Stomach (tissue), 9 donors: ENCODE data around the gene TRIM38. TPM values are rescaled to one million over a fixed set of nuclear protein-coding genes. Genes with fewer than 3 reads are reported as not detected.

Experiments
- DNase-seq, 2 donors: peaks; one replicate each; pipeline versions ENCODE4 v3.0.0 to v3.0.0-alpha.2; 2013 to 2019
- H3K27ac ChIP-seq, 5 donors: fragments of 200-600 bp in 4 of 5; sonication (generic) in 4 of 5; one replicate each; pipeline ENCODE4 v1.5.1; 2013 to 2019; ENCODE audit warnings: mild to moderate bottlenecking in 1 of 5, moderate library complexity in 1 of 5
- H3K27me3 ChIP-seq, 3 donors: fragments of 200-600 bp; sonication (generic); one replicate each; pipeline ENCODE4 v1.5.1; 2017 to 2019; ENCODE audit warnings: mixed run types in 1 of 3
- H3K36me3 ChIP-seq, 4 donors: fragments of 200-600 bp; sonication (generic); 1 replicate in 3 of 4; 2 replicates in 1 of 4; pipeline ENCODE4 v1.5.1; 2016 to 2019
- H3K4me1 ChIP-seq, 4 donors: fragments of 200-600 bp; sonication (generic); one replicate each; pipeline ENCODE4 v1.5.1; 2016 to 2019
- H3K4me3 ChIP-seq, 4 donors: fragments of 200-600 bp; sonication (generic) in 3 of 4; one replicate each; pipeline ENCODE4 v1.5.1; 2016 to 2019; ENCODE audit warnings: mild to moderate bottlenecking in 1 of 4
- H3K9me3 ChIP-seq, 4 donors: fragments of 200-600 bp; sonication (generic); one replicate each; pipeline ENCODE4 v1.5.1; 2016 to 2019
- CTCF ChIP-seq, 7 experiments: fragments of 450-650 bp in 4 of 7; fragments of 200-600 bp in 3 of 7; sonication (generic) in 3 of 7; IDR thresholded peaks; one replicate each; pipeline ENCODE4 v1.5.1; 2016 to 2019; ENCODE audit warnings: antibody characterized with exemption in 7 of 7, control low read depth in 2 of 7, mild to moderate bottlenecking in 1 of 7
- EP300 ChIP-seq: sonication (generic); formaldehyde crosslinking; IDR thresholded peaks from one replicate; pipeline ENCODE4 v1.6.1; 2017; ENCODE audit warnings: antibody characterized with exemption
- POLR2A ChIP-seq, 4 donors: fragments of 450-650 bp; IDR thresholded peaks; one replicate each; pipeline ENCODE4 v1.6.1; 2016; ENCODE audit warnings: antibody characterized with exemption in 4 of 4, control low read depth in 2 of 4, mild to moderate bottlenecking in 1 of 4, moderate library complexity in 1 of 4
- POLR2AphosphoS5 ChIP-seq, 3 donors: sonication (generic); formaldehyde crosslinking; IDR thresholded peaks; one replicate each; pipeline ENCODE4 v1.6.1; 2016; ENCODE audit warnings: antibody characterized with exemption in 3 of 3
- WGBS, 5 donors: extraction: QIAGEN DNeasy Blood & Tissue Kit in 3 of 5; methylation state at CpG; one replicate each; pipeline versions ENCODE4 v1.1.5 to v1.1.7; 2013 to 2018; 5-methylcytosine and 5-hydroxymethylcytosine counted together
- intact Hi-C: fragments of 100-400 bp; cut with DNase I; formaldehyde crosslinking; loops from one replicate; pipeline ENCODE4 v1.15.1; 2023; ENCODE audit warnings: low total_unique reads
- polyA plus RNA-seq, 3 donors: library from polyadenylated mRNA; stranded (reverse); fragments of 200-250 nt; gene quantifications; one replicate each; pipeline ENCODE4 v1.2.3, GENCODE V29; 2013
- total RNA-seq, 5 donors: library from RNA; depleted of rRNA; stranded (reverse); fragments of >200 nt; gene quantifications; one replicate each; pipeline versions ENCODE4 v1.1.0 to v1.2.3, GENCODE V29; 2014 to 2016
- donor health status: healthy with polysubstance abuse.
- donor health status: Bipolar disorder and iron deficiency.
- donor health status: healthy.

TRIM38 gene
- total and polyA plus RNA-seq, 8 donors, result 3.7 to 11.3 (median 6.0) TPM

GRCh38 chr6:25953733-25954132 lies 8.9 kb upstream of the TRIM38 start:
- no peak for DNase-seq
- 65 to 87% (median 74%) methylated on average over 3 of the region's 3 CpGs for WGBS, 5 donors
- Histone ChIP-seq H3K4me1 (no peaks in the 10 kb centered on the region), H3K36me3 (no peaks in the 10 kb centered on the region), H3K27me3 (no peaks in the 10 kb centered on the region), H3K9me3 (no peaks in the 10 kb centered on the region), H3K27ac (no peak overlapping the region), H3K4me3 (no peak overlapping the region)
- TF ChIP-seq EP300, result no peak
- TF ChIP-seq CTCF (IDR thresholded peaks at IDR 0.05), result no peak
- no peak for TF ChIP-seq POLR2A (IDR thresholded peaks at IDR 0.05)
- intact Hi-C loops, result no loop called here

GRCh38 chr6:25954756-25955155 lies 7.8 kb upstream of the TRIM38 start:
- no peaks in the 10 kb centered on the region for H3K27me3 ChIP-seq
- H3K27ac ChIP-seq, result no peak overlapping the region
- no peak overlapping the region for H3K4me3 ChIP-seq
- no peak for DNase-seq
- H3K4me1 ChIP-seq, result no peaks in the 10 kb centered on the region
- WGBS, 5 donors, result 0 to 82% (median 66%) methylated on average over 1 of the region's 1 CpG
- H3K9me3 ChIP-seq, result no peaks in the 10 kb centered on the region
- TF ChIP-seq CTCF (IDR thresholded peaks at IDR 0.05) (no peak), POLR2A (IDR thresholded peaks at IDR 0.05) (no peak), EP300 (no peak), POLR2AphosphoS5 (IDR thresholded peaks at IDR 0.05) (no peak)
- no peaks in the 10 kb centered on the region for H3K36me3 ChIP-seq
- intact Hi-C loops, result no loop called here

- H3K4me1 ChIP-seq, result no peaks in the 10 kb centered on the region
- TF ChIP-seq EP300 (no peak), CTCF (IDR thresholded peaks at IDR 0.05) (no peak), POLR2A (IDR thresholded peaks at IDR 0.05) (no peak), POLR2AphosphoS5 (IDR thresholded peaks at IDR 0.05) (no peak)
- intact Hi-C loops, result no loop called here
- H3K27ac ChIP-seq, result no peak overlapping the region
- WGBS, 5 donors, result 66 to 83% (median 67%) methylated on average over 3 of the region's 3 CpGs
- H3K27me3 ChIP-seq, result no peaks in the 10 kb centered on the region
- no peak for DNase-seq
- H3K4me3 ChIP-seq, result no peak overlapping the region
- H3K36me3 ChIP-seq, result no peaks in the 10 kb centered on the region
- peaks cover 0 to 7% (median 0%) of the 10 kb centered on the region in 4 donors for H3K9me3 ChIP-seq
Observed at GRCh38 chr6:25956226-25956625, 6.4 kb upstream of the TRIM38 start.

GRCh38 chr6:25958700-25959162 lies 3.9 kb upstream of the TRIM38 start:
- WGBS, 5 donors, result 63 to 80% (median 76%) methylated on average over 3 of the region's 3 CpGs
- H3K9me3 ChIP-seq, result peaks cover 0 to 7% (median 0%) of the 10 kb centered on the region in 4 donors

More at GRCh38 chr6:25958700-25959162, 3.9 kb upstream of the TRIM38 start:
- Histone ChIP-seq H3K4me1 (peaks cover 10 to 17% (median 15%) of the 10 kb centered on the region in 4 donors), H3K27ac (no peak overlapping the region), H3K27me3 (no peaks in the 10 kb centered on the region), H3K36me3 (no peaks in the 10 kb centered on the region), H3K4me3 (no peak overlapping the region)
- TF ChIP-seq CTCF (IDR thresholded peaks at IDR 0.05) (no peak), EP300 (no peak), POLR2A (IDR thresholded peaks at IDR 0.05) (no peak), POLR2AphosphoS5 (IDR thresholded peaks at IDR 0.05) (no peak)
- intact Hi-C loops, result no loop called here
- no peak for DNase-seq
